HepG2 (cell line): Measurements from ENCODE around the gene RMRP. TPM values are rescaled to one million over a fixed set of nuclear protein-coding genes. Genes with fewer than 3 reads are reported as not detected.
A peak's percentile ranks its signal among the peaks of the same experiment; 100 is the strongest.

Source experiments
- AKAP8 ChIP-seq: sonication (generic); formaldehyde crosslinking; IDR thresholded peaks from 2 replicates; pipeline ENCODE4 v1.5.1; 2020; ENCODE audit warnings: mild to moderate bottlenecking, missing genetic modification reagents
- ARNT2 ChIP-seq: sonication (generic); formaldehyde crosslinking; IDR thresholded peaks from 2 replicates; pipeline ENCODE4 v1.8.0; 2022; ENCODE audit warnings: mild to moderate bottlenecking, low read depth, missing genetic modification reagents, moderate library complexity
- EEA1 ChIP-seq: sonication (generic); formaldehyde crosslinking; IDR thresholded peaks from 2 replicates; pipeline ENCODE4 v1.5.1; 2020; ENCODE audit warnings: mild to moderate bottlenecking, missing genetic modification reagents, borderline replicate concordance
- FOXO1 ChIP-seq: sonication (generic); formaldehyde crosslinking; IDR thresholded peaks from 2 replicates; pipeline ENCODE4 v1.4.0; 2020; ENCODE audit warnings: missing genetic modification reagents
- GLI4 ChIP-seq: sonication (generic); formaldehyde crosslinking; IDR thresholded peaks from 2 replicates; pipeline ENCODE4 v1.5.1; 2020; ENCODE audit warnings: missing genetic modification reagents, mild to moderate bottlenecking, moderate library complexity, borderline replicate concordance
- HOXD1 ChIP-seq: sonication (generic); formaldehyde crosslinking; IDR thresholded peaks from 2 replicates; pipeline ENCODE4 v1.5.0; 2020; ENCODE audit warnings: missing genetic modification reagents
- KDM5A ChIP-seq: fragments of 200-600 bp; sonication (generic); IDR thresholded peaks from 2 replicates; pipeline ENCODE4 v1.7.0; 2018; ENCODE audit warnings: antibody characterized with exemption, mild to moderate bottlenecking, low read length, borderline replicate concordance
- SP5 ChIP-seq: IDR thresholded peaks from 2 replicates; pipeline ENCODE4 v1.6.1; 2016; ENCODE audit warnings: low read depth, borderline replicate concordance
- ZBTB21 ChIP-seq: sonication (generic); formaldehyde crosslinking; IDR thresholded peaks from 2 replicates; pipeline ENCODE4 v1.4.0; 2020; ENCODE audit warnings: missing genetic modification reagents
- ZC3H13 ChIP-seq: sonication (generic); formaldehyde crosslinking; IDR thresholded peaks from 2 replicates; pipeline ENCODE4 v1.8.1; 2023; ENCODE audit warnings: mild to moderate bottlenecking, missing genetic modification reagents, moderate library complexity
- ZNF205 ChIP-seq: IDR thresholded peaks from 2 replicates; pipeline ENCODE4 v1.6.1; 2018; ENCODE audit warnings: missing biosample characterization, missing genetic modification reagents
- ZNF296 ChIP-seq: sonication (generic); formaldehyde crosslinking; conservative IDR thresholded peaks from 2 replicates; pipeline ENCODE4 v1.5.0; 2020; ENCODE audit warnings: mild to moderate bottlenecking, missing genetic modification reagents
- ZNF460 ChIP-seq: sonication (generic); formaldehyde crosslinking; IDR thresholded peaks from 2 replicates; pipeline ENCODE4 v1.5.1; 2020; ENCODE audit warnings: missing genetic modification reagents, mild to moderate bottlenecking, borderline replicate concordance
- ZNF747 ChIP-seq: sonication (generic); formaldehyde crosslinking; IDR thresholded peaks from 2 replicates; pipeline ENCODE4 v1.8.1; 2023; ENCODE audit warnings: missing genetic modification reagents, mild to moderate bottlenecking, borderline replicate concordance
- polyA plus RNA-seq, 8 experiments: library from polyadenylated mRNA; depleted of rRNA in 3 of 8; stranded (reverse) in 7 of 8; unstranded in 1 of 8; fragments of >200 nt; fragmentation: Illumina TruSeq in 4 of 8; extraction: Trizol in 4 of 8; gene quantifications; 2 replicates each; pipeline versions ENCODE4 v1.2.1 to v1.2.3, GENCODE V29; 2011 to 2016; ENCODE audit warnings: low read depth in 4 of 8, missing spikeins in 1 of 8, mixed read lengths in 1 of 8; ENCODE audit not compliant: insufficient read depth in 1 of 8
- total RNA-seq, 5 experiments: library from RNA; depleted of rRNA; stranded (reverse); fragments of >200 nt; fragmentation: Illumina TruSeq; extraction: Trizol; gene quantifications; 2 replicates each; pipeline ENCODE4 v1.2.3, GENCODE V29; 2016; ENCODE audit warnings: low read depth in 1 of 5
- TF ChIP-seq, protein P1 (sequence below): sonication (generic); formaldehyde crosslinking; IDR thresholded peaks from 2 replicates; pipeline ENCODE4 v1.4.0; 2020; ENCODE audit warnings: mild to moderate bottlenecking, missing genetic modification reagents
- TF ChIP-seq, protein P2 (sequence below): sonication (generic); formaldehyde crosslinking; IDR thresholded peaks from 2 replicates; pipeline ENCODE4 v1.9.0; 2021; ENCODE audit warnings: missing genetic modification reagents, mild to moderate bottlenecking, borderline replicate concordance
- TF ChIP-seq, protein P3 (sequence below): sonication (generic); formaldehyde crosslinking; IDR thresholded peaks from 2 replicates; pipeline ENCODE4 v1.5.0; 2020; ENCODE audit warnings: mild to moderate bottlenecking, missing genetic modification reagents
- TF ChIP-seq, protein P4 (sequence below): sonication (generic); formaldehyde crosslinking; conservative IDR thresholded peaks from 2 replicates; pipeline ENCODE4 v1.4.0; 2020; ENCODE audit warnings: missing genetic modification reagents

Gene RMRP
- total and polyA plus RNA-seq, 2 of the 13 experiments (the other 11 are each of a cell fraction or from before 2014, with no cell fraction given) = 51.4 to 4,025 TPM

DNA sequence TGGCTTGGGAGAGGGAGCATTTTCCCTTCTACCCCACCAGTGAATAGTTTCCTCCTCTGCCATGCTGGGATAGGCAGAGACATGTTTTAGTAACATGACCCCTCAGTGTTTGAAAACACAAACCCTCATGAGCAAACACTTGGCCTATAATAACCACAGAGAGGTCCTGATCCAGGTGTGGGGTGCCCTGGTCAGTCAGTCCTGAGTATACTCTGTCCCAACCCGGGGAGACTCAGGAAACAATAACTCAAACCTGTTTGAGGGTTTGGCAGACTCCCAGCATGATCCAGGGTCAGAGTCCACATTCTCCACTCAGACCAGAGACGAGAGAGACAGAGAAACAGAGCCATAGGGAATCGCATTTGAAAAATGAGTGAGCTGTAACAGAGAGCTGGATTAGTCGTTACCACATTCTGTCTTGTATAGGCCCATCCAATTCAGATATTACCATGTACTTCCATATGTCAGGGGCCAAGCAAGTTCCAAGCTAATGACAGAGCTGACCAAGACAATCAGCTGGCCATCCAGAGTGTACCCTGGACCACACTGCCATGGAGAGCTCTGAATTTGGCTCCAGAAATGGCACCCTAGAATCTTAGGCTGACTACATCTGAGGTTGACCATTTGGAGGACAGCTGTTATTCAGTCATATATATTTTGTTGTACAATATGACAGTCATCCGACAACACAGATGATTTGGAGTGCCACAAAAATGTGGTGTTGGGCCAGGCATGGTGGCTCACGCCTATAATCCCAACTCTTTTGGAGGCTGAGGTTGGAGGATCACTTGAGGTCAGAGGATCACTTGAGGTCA, 11.7 kb upstream of the RMRP start (continued):
- TF ChIP-seq, protein P1, sequence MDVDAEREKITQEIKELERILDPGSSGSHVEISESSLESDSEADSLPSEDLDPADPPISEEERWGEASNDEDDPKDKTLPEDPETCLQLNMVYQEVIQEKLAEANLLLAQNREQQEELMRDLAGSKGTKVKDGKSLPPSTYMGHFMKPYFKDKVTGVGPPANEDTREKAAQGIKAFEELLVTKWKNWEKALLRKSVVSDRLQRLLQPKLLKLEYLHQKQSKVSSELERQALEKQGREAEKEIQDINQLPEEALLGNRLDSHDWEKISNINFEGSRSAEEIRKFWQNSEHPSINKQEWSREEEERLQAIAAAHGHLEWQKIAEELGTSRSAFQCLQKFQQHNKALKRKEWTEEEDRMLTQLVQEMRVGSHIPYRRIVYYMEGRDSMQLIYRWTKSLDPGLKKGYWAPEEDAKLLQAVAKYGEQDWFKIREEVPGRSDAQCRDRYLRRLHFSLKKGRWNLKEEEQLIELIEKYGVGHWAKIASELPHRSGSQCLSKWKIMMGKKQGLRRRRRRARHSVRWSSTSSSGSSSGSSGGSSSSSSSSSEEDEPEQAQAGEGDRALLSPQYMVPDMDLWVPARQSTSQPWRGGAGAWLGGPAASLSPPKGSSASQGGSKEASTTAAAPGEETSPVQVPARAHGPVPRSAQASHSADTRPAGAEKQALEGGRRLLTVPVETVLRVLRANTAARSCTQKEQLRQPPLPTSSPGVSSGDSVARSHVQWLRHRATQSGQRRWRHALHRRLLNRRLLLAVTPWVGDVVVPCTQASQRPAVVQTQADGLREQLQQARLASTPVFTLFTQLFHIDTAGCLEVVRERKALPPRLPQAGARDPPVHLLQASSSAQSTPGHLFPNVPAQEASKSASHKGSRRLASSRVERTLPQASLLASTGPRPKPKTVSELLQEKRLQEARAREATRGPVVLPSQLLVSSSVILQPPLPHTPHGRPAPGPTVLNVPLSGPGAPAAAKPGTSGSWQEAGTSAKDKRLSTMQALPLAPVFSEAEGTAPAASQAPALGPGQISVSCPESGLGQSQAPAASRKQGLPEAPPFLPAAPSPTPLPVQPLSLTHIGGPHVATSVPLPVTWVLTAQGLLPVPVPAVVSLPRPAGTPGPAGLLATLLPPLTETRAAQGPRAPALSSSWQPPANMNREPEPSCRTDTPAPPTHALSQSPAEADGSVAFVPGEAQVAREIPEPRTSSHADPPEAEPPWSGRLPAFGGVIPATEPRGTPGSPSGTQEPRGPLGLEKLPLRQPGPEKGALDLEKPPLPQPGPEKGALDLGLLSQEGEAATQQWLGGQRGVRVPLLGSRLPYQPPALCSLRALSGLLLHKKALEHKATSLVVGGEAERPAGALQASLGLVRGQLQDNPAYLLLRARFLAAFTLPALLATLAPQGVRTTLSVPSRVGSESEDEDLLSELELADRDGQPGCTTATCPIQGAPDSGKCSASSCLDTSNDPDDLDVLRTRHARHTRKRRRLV (CRISPR knock-in tag) = 0 out of 2 replicates have a peak, but pooled peaks have one; percentile 46
- TF ChIP-seq, protein P2, sequence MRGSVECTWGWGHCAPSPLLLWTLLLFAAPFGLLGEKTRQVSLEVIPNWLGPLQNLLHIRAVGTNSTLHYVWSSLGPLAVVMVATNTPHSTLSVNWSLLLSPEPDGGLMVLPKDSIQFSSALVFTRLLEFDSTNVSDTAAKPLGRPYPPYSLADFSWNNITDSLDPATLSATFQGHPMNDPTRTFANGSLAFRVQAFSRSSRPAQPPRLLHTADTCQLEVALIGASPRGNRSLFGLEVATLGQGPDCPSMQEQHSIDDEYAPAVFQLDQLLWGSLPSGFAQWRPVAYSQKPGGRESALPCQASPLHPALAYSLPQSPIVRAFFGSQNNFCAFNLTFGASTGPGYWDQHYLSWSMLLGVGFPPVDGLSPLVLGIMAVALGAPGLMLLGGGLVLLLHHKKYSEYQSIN (CRISPR knock-in tag) = no peak
- TF ChIP-seq AKAP8 (CRISPR knock-in tag) (no peak), FOXO1 (CRISPR knock-in tag) (no peak), ZNF747 (CRISPR knock-in tag) (no peak), ZNF205 (0 out of 2 replicates have a peak, but pooled peaks have one; percentile 35), ARNT2 (CRISPR knock-in tag) (no peak), ZBTB21 (CRISPR knock-in tag) (no peak), HOXD1 (no peak; the same call in 1 of the 2 replicates), ZC3H13 (CRISPR knock-in tag) (no peak), GLI4 (CRISPR knock-in tag) (no peak), ZNF296 (CRISPR knock-in tag) (no peak), KDM5A (no peak), SP5 (CRISPR knock-in tag) (peak; percentile 46; the same call in 1 of the 2 replicates), EEA1 (CRISPR knock-in tag) (no peak), ZNF460 (CRISPR knock-in tag) (no peak)
- TF ChIP-seq, protein P3, sequence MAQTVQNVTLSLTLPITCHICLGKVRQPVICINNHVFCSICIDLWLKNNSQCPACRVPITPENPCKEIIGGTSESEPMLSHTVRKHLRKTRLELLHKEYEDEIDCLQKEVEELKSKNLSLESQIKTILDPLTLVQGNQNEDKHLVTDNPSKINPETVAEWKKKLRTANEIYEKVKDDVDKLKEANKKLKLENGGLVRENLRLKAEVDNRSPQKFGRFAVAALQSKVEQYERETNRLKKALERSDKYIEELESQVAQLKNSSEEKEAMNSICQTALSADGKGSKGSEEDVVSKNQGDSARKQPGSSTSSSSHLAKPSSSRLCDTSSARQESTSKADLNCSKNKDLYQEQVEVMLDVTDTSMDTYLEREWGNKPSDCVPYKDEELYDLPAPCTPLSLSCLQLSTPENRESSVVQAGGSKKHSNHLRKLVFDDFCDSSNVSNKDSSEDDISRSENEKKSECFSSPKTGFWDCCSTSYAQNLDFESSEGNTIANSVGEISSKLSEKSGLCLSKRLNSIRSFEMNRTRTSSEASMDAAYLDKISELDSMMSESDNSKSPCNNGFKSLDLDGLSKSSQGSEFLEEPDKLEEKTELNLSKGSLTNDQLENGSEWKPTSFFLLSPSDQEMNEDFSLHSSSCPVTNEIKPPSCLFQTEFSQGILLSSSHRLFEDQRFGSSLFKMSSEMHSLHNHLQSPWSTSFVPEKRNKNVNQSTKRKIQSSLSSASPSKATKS (CRISPR knock-in tag) = no peak
- TF ChIP-seq, protein P4, sequence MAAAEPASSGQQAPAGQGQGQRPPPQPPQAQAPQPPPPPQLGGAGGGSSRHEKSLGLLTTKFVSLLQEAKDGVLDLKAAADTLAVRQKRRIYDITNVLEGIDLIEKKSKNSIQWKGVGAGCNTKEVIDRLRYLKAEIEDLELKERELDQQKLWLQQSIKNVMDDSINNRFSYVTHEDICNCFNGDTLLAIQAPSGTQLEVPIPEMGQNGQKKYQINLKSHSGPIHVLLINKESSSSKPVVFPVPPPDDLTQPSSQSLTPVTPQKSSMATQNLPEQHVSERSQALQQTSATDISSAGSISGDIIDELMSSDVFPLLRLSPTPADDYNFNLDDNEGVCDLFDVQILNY (CRISPR knock-in tag) = no peak
